ENCODE results near the gene RETREG1.

Gene RETREG1

DNA sequence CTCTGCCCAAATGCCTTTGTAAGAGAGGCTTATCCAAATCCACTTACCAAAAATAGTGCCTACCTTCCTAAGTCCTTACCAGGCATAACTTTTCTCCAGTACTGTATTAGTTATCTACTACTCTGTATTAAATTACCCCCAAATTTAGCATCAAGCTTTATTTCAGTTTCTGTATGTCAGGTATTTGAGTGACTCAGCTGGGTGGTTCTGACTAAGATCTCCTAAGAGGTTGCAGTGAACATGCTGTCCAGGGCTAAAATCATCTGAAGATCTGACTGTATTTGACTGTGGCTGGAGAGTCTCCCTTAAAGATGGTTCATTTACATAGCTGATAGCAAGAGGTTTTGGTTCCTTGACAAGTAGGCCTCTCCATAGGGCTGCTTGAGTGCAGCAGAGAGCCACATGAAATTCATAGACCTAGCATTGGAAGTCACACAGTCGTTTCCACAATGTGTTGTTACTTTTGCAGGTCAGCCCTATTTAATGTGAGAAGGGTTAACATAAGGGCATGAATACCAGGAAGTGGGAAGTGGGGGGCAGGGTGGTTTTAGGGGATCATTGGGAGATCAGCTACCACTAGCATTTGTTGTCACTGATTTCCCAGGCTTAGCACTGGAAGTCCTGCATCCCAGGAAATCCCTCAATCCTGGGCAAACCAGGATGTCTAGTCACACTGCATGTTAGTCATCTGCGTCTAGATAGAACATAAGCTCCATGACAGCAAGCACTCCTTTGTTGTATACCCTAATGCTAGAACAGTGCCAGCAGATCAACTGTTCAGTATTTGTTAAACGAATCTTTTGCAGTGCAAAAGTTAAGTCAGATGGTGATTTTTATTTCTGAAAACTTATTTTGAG lies 149.2 kb downstream of the RETREG1 start:
- H3K27ac ChIP-seq = no peak overlapping the region
- TF ChIP-seq, protein P1, sequence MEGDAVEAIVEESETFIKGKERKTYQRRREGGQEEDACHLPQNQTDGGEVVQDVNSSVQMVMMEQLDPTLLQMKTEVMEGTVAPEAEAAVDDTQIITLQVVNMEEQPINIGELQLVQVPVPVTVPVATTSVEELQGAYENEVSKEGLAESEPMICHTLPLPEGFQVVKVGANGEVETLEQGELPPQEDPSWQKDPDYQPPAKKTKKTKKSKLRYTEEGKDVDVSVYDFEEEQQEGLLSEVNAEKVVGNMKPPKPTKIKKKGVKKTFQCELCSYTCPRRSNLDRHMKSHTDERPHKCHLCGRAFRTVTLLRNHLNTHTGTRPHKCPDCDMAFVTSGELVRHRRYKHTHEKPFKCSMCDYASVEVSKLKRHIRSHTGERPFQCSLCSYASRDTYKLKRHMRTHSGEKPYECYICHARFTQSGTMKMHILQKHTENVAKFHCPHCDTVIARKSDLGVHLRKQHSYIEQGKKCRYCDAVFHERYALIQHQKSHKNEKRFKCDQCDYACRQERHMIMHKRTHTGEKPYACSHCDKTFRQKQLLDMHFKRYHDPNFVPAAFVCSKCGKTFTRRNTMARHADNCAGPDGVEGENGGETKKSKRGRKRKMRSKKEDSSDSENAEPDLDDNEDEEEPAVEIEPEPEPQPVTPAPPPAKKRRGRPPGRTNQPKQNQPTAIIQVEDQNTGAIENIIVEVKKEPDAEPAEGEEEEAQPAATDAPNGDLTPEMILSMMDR (conservative IDR thresholded peaks at IDR 0.05) = no peak
- TF ChIP-seq ZFX (IDR thresholded peaks at IDR 0.05) = no peak

DNA sequence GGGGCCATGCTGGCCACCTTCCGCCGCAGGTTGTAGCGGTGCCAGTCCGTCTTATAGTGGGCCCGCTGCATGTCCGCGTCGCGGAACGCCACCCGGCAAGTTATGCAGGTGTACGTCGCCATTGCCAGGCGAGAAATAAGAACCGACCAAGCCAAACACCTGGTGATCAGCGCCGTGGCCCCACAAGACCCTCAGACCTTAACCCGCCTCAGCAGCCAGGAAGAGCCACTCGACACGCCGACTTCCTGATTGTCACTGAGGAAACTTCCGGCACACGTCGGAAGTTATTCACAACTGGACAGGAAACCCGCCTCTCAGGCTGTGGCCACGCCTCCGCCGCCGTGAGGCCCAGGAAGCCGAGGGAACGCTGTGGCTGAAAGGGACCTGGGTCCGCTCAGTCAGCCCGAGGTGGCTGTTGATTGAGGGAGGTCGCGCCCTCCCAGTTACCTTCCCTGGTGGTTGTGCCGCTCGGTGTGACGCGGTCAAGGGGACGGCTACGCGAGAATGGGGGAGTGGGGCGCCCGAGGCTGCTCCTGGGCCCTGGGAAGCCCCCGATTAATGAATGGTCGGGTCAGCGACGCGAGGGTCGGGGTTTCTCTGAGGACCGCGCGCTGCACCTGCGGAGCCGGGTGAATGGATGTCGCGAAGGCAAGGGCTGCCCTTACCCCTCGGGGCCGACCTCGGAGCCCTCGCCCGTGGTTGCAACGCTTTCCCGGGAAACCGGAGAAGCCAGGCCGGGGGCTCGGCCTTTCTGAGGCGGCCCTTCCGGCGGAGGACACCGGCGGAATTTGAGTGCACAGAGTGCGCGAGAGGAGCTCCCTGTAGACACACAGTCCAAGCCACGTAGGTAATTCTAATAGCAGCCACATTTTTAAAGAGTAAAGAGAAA lies 151.0 kb downstream of the RETREG1 start, which contains the start of gene ZNF622:
ZNF622 (minus strand) TSS at position 257 of the 889 bp plus-strand sequence; CDS start at position 122, 135 bp downstream.
- peak within 1 kb of the TSS; percentile 88 for H3K27ac ChIP-seq
- TF ChIP-seq, protein P1 (conservative IDR thresholded peaks at IDR 0.05) = no peak
- peak; percentile 94 for TF ChIP-seq ZFX (IDR thresholded peaks at IDR 0.05)

DNA sequence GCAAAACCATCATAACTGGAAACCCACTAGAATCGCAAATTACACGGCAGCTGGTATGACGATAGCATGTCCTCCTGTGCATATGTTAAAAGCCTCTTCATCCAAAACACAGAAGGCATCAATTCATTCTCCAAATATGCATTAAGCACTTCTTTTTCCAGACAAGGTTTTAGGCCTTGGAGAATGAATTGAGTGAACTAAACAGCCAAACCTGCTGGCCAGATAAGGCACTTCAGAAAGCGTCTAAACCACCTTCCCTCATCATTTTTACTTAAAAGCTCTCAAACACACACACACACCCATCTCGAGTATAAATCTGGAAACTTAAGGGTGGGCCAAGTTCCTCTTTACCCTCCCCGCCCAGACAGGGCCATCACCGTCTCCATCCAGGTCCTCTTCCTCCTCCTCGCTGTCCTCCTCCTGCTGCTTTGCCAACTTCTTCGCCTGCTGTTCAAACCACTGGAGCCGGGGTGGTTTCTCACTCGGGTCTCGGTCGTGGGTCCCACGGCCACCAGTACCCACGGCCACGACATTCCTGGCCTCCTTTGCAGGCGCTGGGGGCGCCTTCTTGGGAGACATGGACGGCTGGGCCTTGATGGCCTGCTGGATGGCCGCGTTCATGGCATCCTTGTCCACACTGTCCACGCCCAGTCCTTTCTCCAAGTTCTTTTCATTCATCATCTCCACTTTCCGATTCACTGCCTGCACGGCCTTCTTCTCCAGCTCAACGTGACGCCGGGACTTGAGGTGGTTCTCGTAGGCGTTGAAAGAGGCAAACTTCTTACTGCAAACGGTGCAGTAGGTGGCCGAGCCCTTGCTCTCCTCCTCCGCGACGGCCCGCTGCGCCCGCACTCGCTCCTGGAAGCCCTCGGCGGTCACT lies 151.9 kb downstream of the RETREG1 start:
- H3K27ac ChIP-seq = peak overlapping the region; percentile 88
- TF ChIP-seq, protein P1 (conservative IDR thresholded peaks at IDR 0.05) = no peak; the same call in 1 of the 2 replicates
- no peak for TF ChIP-seq ZFX (IDR thresholded peaks at IDR 0.05)

DNA sequence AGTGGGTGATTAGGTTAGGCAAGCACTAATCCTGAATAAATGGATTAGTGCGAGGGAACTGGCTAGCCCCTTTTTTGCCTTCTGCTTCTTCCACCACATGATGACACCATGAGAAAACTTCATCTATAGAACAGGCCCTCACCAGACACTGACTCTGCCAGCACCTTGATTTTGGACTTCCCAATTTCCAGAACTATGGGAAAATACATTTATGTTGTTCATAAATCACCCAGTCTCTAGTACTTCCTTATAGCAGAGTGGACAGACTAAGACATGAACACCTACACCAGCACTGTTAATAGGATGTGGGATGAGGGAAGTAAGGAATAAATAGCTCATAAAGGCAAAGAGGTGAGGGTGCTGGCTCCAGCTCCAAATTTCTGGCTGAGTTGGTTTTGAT lies 152.6 kb downstream of the RETREG1 start:
- H3K27ac ChIP-seq = no peak overlapping the region

DNA sequence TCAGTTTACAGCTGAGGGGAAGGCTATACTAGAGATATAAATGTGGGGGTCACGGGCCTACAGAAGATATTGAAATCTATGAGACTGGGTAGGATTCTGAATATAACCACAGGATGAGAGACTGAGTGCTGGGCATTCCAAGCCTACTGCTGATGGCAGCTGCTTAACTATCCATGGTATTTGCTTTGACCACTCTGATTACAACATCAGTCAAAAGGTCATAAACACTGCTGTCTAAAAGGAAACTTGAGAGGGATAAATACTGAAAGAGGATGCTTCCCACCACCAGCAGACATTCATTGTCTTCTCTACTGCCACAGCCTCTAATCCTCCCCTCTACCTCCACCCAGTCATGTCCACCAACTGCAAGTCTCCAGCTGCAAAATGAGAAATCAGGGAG lies 155.0 kb downstream of the RETREG1 start:
- TF ChIP-seq, protein P1 (conservative IDR thresholded peaks at IDR 0.05) = no peak
- no peak for TF ChIP-seq ZFX (IDR thresholded peaks at IDR 0.05)
- H3K27ac ChIP-seq = no peak overlapping the region

More for the DNA sequence above, 152.6 kb downstream of the RETREG1 start:
- TF ChIP-seq, protein P1 (conservative IDR thresholded peaks at IDR 0.05) = no peak
- TF ChIP-seq ZFX (IDR thresholded peaks at IDR 0.05) = no peak

DNA sequence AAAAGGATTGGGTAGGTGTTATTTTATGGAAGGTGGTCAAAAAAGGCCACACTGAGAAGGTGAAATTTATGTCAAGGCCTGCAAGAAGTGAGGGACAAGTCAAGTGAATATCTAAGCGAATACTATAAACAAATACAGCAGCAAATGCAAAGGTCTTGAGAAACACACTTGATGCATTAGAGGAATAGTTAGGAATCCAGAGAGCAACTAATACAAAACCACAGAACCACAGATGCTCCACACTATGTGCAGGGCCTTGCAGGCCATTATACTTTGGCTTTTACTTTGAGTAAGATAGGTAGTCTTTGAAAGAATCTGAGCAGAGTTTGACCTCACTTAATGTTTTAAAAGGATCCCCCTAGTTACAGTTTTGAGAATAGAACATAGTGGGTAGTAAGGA lies 155.8 kb downstream of the RETREG1 start:
- H3K27ac ChIP-seq = no peak overlapping the region
- TF ChIP-seq ZFX (IDR thresholded peaks at IDR 0.05) = no peak
- TF ChIP-seq, protein P1 (conservative IDR thresholded peaks at IDR 0.05) = no peak

All from C4-2B (cell line).